ENCODE measurements around the gene ELAVL1. TPM values are rescaled to one million over a fixed set of nuclear protein-coding genes. Genes with fewer than 3 reads are reported as not detected.

The ELAVL1 gene
- total and polyA plus RNA-seq, 2 of the 13 experiments (the other 11 are each of a cell fraction or from before 2014, with no cell fraction given): 27.9 to 38.4 TPM

DNA sequence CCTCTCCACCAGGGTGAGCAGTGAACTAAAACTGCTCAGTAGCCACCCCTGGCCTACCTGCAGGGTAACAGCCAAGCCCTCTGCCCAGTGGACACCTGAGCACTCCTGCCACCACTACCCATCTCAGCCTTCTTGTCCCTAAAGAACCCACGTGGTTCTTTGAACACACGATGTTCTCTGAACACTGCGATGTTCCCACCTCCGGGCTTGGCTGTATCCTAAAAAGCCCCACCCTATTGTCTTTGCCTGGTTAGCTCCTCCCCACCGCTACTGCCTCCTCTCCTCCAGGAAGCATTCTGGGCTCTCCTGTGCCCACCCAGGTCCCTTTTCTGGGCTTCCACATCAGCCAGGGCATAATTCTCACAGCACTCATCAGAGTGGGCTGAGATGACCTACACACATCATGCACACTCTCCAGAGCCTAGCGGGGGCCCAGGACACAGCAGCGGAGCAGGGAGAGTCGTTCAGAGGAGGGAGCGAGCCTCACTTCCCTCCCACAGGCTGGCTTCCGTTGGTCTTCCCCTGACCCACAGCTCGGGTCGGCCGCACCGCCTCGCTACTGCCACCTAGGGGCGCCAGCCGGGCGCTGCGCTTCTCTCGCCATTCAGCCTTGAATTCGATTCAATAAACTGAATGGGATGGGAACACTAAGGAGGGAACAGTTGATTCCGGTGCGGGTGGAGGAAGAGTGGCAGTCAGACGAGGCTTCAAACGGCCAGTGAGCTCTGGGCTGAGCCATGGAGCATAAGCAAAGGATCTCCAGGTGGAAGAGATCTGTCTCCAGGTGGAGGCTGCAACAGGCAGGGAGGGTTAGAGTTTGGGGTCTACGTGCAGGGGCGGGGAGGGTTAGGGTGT, 3.2 kb downstream of the ELAVL1 start (continued):
- TF ChIP-seq, protein P1, sequence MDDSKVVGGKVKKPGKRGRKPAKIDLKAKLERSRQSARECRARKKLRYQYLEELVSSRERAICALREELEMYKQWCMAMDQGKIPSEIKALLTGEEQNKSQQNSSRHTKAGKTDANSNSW (CRISPR knock-in tag; IDR thresholded peaks at IDR 0.05; ENCODE audit: borderline replicate concordance): no peak
- TF ChIP-seq ZNF3 (CRISPR knock-in tag; IDR thresholded peaks at IDR 0.05) (no peak), ELK4 (CRISPR knock-in tag; IDR thresholded peaks at IDR 0.05; ENCODE audit: borderline replicate concordance) (no peak), RBAK (CRISPR knock-in tag; IDR thresholded peaks at IDR 0.05) (no peak), POLR2AphosphoS5 (IDR thresholded peaks at IDR 0.05; ENCODE audit: low read depth, low read length) (no peak), GTF2F1 (IDR thresholded peaks at IDR 0.05; ENCODE audit: low read length) (no peak), TBX2 (CRISPR knock-in tag; IDR thresholded peaks at IDR 0.05; ENCODE audit: borderline replicate concordance) (peak; percentile 25; the same call in 1 of the 2 replicates), DRAP1 (CRISPR knock-in tag; IDR thresholded peaks at IDR 0.05) (no peak), NR2F6 (IDR thresholded peaks at IDR 0.05) (no peak), NR2F6 (CRISPR knock-in tag; IDR thresholded peaks at IDR 0.05) (peak; percentile 53), SYNCRIP (IDR thresholded peaks at IDR 0.05; ENCODE audit: insufficient read depth, low read depth, low read length) (no peak), PHF5A (CRISPR knock-in tag; IDR thresholded peaks at IDR 0.05; ENCODE audit: low read depth, unreplicated experiment) (no peak), CC2D1A (CRISPR knock-in tag; IDR thresholded peaks at IDR 0.05) (no peak), MXD4 (CRISPR knock-in tag; IDR thresholded peaks at IDR 0.05) (0 out of 2 replicates have a peak, but pooled peaks have one; percentile 27), ZBTB37 (CRISPR knock-in tag; IDR thresholded peaks at IDR 0.05) (no peak), KLF12 (CRISPR knock-in tag; IDR thresholded peaks at IDR 0.05; ENCODE audit: borderline replicate concordance) (0 out of 2 replicates have a peak, but pooled peaks have one; percentile 23), ZNF549 (CRISPR knock-in tag; IDR thresholded peaks at IDR 0.05) (no peak), ELF1 (CRISPR knock-in tag; IDR thresholded peaks at IDR 0.05) (no peak)
- TF ChIP-seq, protein P2, sequence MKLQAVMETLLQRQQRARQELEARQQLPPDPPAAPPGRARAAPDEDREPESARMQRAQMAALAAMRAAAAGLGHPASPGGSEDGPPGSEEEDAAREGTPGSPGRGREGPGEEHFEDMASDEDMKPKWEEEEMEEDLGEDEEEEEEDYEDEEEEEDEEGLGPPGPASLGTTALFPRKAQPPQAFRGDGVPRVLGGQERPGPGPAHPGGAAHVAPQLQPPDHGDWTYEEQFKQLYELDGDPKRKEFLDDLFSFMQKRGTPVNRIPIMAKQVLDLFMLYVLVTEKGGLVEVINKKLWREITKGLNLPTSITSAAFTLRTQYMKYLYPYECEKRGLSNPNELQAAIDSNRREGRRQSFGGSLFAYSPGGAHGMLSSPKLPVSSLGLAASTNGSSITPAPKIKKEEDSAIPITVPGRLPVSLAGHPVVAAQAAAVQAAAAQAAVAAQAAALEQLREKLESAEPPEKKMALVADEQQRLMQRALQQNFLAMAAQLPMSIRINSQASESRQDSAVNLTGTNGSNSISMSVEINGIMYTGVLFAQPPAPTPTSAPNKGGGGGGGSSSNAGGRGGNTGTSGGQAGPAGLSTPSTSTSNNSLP (IDR thresholded peaks at IDR 0.05; ENCODE audit: low read depth, low read length): peak; percentile 83
- TF ChIP-seq, protein P3, sequence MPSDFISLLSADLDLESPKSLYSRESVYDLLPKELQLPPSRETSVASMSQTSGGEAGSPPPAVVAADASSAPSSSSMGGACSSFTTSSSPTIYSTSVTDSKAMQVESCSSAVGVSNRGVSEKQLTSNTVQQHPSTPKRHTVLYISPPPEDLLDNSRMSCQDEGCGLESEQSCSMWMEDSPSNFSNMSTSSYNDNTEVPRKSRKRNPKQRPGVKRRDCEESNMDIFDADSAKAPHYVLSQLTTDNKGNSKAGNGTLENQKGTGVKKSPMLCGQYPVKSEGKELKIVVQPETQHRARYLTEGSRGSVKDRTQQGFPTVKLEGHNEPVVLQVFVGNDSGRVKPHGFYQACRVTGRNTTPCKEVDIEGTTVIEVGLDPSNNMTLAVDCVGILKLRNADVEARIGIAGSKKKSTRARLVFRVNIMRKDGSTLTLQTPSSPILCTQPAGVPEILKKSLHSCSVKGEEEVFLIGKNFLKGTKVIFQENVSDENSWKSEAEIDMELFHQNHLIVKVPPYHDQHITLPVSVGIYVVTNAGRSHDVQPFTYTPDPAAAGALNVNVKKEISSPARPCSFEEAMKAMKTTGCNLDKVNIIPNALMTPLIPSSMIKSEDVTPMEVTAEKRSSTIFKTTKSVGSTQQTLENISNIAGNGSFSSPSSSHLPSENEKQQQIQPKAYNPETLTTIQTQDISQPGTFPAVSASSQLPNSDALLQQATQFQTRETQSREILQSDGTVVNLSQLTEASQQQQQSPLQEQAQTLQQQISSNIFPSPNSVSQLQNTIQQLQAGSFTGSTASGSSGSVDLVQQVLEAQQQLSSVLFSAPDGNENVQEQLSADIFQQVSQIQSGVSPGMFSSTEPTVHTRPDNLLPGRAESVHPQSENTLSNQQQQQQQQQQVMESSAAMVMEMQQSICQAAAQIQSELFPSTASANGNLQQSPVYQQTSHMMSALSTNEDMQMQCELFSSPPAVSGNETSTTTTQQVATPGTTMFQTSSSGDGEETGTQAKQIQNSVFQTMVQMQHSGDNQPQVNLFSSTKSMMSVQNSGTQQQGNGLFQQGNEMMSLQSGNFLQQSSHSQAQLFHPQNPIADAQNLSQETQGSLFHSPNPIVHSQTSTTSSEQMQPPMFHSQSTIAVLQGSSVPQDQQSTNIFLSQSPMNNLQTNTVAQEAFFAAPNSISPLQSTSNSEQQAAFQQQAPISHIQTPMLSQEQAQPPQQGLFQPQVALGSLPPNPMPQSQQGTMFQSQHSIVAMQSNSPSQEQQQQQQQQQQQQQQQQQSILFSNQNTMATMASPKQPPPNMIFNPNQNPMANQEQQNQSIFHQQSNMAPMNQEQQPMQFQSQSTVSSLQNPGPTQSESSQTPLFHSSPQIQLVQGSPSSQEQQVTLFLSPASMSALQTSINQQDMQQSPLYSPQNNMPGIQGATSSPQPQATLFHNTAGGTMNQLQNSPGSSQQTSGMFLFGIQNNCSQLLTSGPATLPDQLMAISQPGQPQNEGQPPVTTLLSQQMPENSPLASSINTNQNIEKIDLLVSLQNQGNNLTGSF (CRISPR knock-in tag; IDR thresholded peaks at IDR 0.05): no peak
